GM12878 (cell line): Measurements from ENCODE around the gene SLC28A1. TPM values are rescaled to one million over a fixed set of nuclear protein-coding genes. Genes with fewer than 3 reads are reported as not detected.

Experiments
- ATAC-seq: fragments of 200-7000 bp; cut with Tn5 transposase; 3 replicates; pipeline ENCODE4 v1.9.1; 2020; ENCODE audit warnings: mild to moderate bottlenecking, moderate library complexity
- BruUV-seq: library from RNA; stranded (reverse); fragments of 400-500 nt; replicated peaks from 2 replicates; lab custom pipeline; 2021; lab: Mats Ljungman, UMichigan
- CTCF ChIA-PET: fragments of 300-600 bp; sonication (Branson Sonifier 250); formaldehyde crosslinking; extraction: SDS; loops from one replicate; lab custom pipeline; 2021; ENCODE audit warnings: inconsistent platforms; lab: Yijun Ruan, JAX
- POLR2A ChIA-PET: fragments of 350-600 bp; formaldehyde crosslinking; extraction: SDS; loops from one replicate; lab custom pipeline; 2021; ENCODE audit warnings: inconsistent platforms; lab: Charles Lee
- RAD21 ChIA-PET: fragments of 300-600 bp; sonication (Branson Sonifier 250); formaldehyde crosslinking; loops from one replicate; lab custom pipeline; 2023; ENCODE audit warnings: antibody characterized with exemption; ENCODE audit not compliant: unreplicated experiment; lab: Charles Lee
- SMC1A ChIA-PET: fragments of 300-600 bp; sonication (Branson Sonifier 250); formaldehyde crosslinking; loops from one replicate; lab custom pipeline; 2023; ENCODE audit not compliant: unreplicated experiment, uncharacterized antibody; lab: Charles Lee
- DNase-seq: peaks from one replicate; pipeline ENCODE4 v3.0.0-alpha.2; 2011; ENCODE audit warnings: low read depth, low spot score
- FAIRE-seq: peaks from 3 replicates; lab custom pipeline; 2011; peaks lifted over from hg19 to GRCh38; lab: Jason Lieb, UNC
- H2AFZ ChIP-seq: 2 replicates; pipeline ENCODE4 v1.6.0; 2011; ENCODE audit warnings: low read depth, low read length, control low read depth; ENCODE audit not compliant: control insufficient read depth
- H3K27ac ChIP-seq: 2 replicates; pipeline ENCODE4 v1.5.1; 2011; ENCODE audit warnings: control low read depth; ENCODE audit not compliant: control insufficient read depth, insufficient read depth
- H3K27me3 ChIP-seq, 2 experiments: replicated peaks in 1 of 2; 2 replicates each; pipeline versions ENCODE4 v1.6.0 to v1.6.1; 2011; ENCODE audit warnings: low read length in 1 of 2; ENCODE audit not compliant: control insufficient read depth in 2 of 2, insufficient read depth in 2 of 2
- H3K36me3 ChIP-seq, 2 experiments: 2 replicates each; pipeline ENCODE4 v1.5.1; 2011; ENCODE audit warnings: low read length in 1 of 2; ENCODE audit not compliant: control insufficient read depth in 2 of 2, insufficient read depth in 2 of 2
- H3K4me1 ChIP-seq: 2 replicates; pipeline ENCODE4 v1.6.1; 2011; ENCODE audit warnings: mild to moderate bottlenecking, low read length, moderate library complexity, mixed read lengths; ENCODE audit not compliant: control insufficient read depth, insufficient read depth
- H3K4me2 ChIP-seq: 2 replicates; pipeline ENCODE4 v1.6.0; 2011; ENCODE audit warnings: control low read depth; ENCODE audit not compliant: control insufficient read depth, insufficient read depth
- H3K4me3 ChIP-seq: fragments of 200-600 bp; sonication (generic); 2 replicates; pipeline ENCODE4 v1.5.1; 2016
- H3K79me2 ChIP-seq: 2 replicates; pipeline ENCODE4 v1.6.0; 2011; ENCODE audit warnings: low read length; ENCODE audit not compliant: control insufficient read depth, insufficient read depth
- H3K9ac ChIP-seq: 2 replicates; pipeline ENCODE4 v1.8.0; 2011; ENCODE audit warnings: low read length, control low read depth, mixed read lengths; ENCODE audit not compliant: control insufficient read depth, insufficient read depth
- H3K9me3 ChIP-seq: replicated peaks from 3 replicates; pipeline ENCODE4 v1.5.1; 2011; ENCODE audit warnings: mild to moderate bottlenecking, low read length; ENCODE audit not compliant: control insufficient read depth, insufficient read depth
- H4K20me1 ChIP-seq: 2 replicates; pipeline ENCODE4 v1.6.0; 2011; ENCODE audit not compliant: control insufficient read depth, insufficient read depth
- CBFB ChIP-seq: IDR thresholded peaks from 2 replicates; pipeline ENCODE4 v1.6.1; 2016; ENCODE audit warnings: antibody characterized with exemption, low read depth
- CREM ChIP-seq: IDR thresholded peaks from 2 replicates; pipeline ENCODE4 v1.6.1; 2014; ENCODE audit warnings: antibody characterized with exemption, low read depth
- JUNB ChIP-seq: IDR thresholded peaks from 2 replicates; pipeline ENCODE4 v1.6.1; 2016; ENCODE audit warnings: antibody characterized with exemption, mild to moderate bottlenecking
- LARP7 ChIP-seq: fragments of 450-650 bp; IDR thresholded peaks from 2 replicates; pipeline ENCODE4 v1.6.1; 2017; ENCODE audit warnings: mild to moderate bottlenecking
- PAX5 ChIP-seq: IDR thresholded peaks from 2 replicates; pipeline ENCODE4 v1.6.1; 2011; ENCODE audit warnings: low read depth, low read length, borderline replicate concordance
- YBX1 ChIP-seq: fragments of 450-650 bp; IDR thresholded peaks from 2 replicates; pipeline ENCODE4 v1.6.1; 2016; ENCODE audit warnings: antibody characterized with exemption
- WGBS: methylation state at CpG from one replicate; pipeline ENCODE4 v1.1.6; 2016; ENCODE audit warnings: low lambda C conversion rate; ENCODE audit not compliant: insufficient replicate concordance, insufficient coverage; ENCODE audit errors: missing lambda C conversion rate; 5-methylcytosine and 5-hydroxymethylcytosine counted together
- in situ Hi-C: fragments of 300-500 bp; cut with MboI; formaldehyde crosslinking; loops from 9 replicates; pipeline ENCODE4 v1.14.3; 2018; ENCODE audit warnings: mixed read lengths
- intact Hi-C: fragments of 100-400 bp; cut with micrococcal nuclease; formaldehyde crosslinking; loops from one replicate; pipeline ENCODE4 v1.14.2; 2022; ENCODE audit not compliant: unreplicated experiment
- polyA plus RNA-seq, 11 experiments: library from polyadenylated mRNA; depleted of rRNA in 4 of 11; unstranded in 6 of 11; stranded (reverse) in 5 of 11; fragments of >200 nt; fragmentation: Nextera tagmentation in 4 of 11; fragmentation: Illumina TruSeq in 1 of 11; extraction: Ambion mirVana in 4 of 11; extraction: Trizol in 1 of 11; gene quantifications; 1 replicate in 1 of 11; 2 replicates in 10 of 11; pipeline versions ENCODE4 v1.2.1 to v1.2.3, GENCODE V29; 2011 to 2016; ENCODE audit warnings: inconsistent platforms in 2 of 11, missing spikeins in 2 of 11, low read depth in 1 of 11
- total RNA-seq, 4 experiments: library from RNA; depleted of rRNA in 3 of 4; stranded (reverse); fragments of >200 nt in 3 of 4; fragmentation: Illumina TruSeq in 1 of 4; extraction: Trizol in 1 of 4; gene quantifications; 2 replicates each; pipeline versions ENCODE4 v1.2.1 to v1.2.3, GENCODE V29; 2013 to 2021
- TF ChIP-seq, protein P1 (sequence below): IDR thresholded peaks from 2 replicates; pipeline ENCODE4 v1.6.1; 2012; ENCODE audit warnings: improper control_type of control experiment, low read depth, low read length; ENCODE audit not compliant: insufficient replicate concordance

SLC28A1 gene
- total and polyA plus RNA-seq, 10 of the 15 experiments (the other 5 are each of a cell fraction or from before 2014, with no cell fraction given) = not detected

DNA sequence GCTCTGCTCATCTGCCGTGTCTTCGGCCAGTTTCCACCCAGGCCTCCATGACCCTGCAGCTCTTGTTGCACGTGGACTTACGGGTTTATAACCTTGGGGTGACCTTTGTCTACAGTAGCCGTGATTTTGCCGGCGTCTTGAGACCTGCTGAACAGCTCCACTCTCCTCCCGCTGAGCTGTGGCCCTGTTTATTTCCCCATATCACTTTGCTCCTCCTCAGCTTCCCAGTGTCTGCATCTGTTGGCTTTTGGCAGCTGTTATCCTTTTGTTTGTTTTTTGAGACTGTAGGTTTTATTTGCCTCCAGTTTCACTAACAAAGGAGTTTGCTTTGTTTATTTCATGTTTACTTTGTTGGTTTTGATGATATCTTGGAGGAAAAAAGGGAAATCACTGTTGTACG, 29.3 kb upstream of the SLC28A1 start:
- Histone ChIP-seq H3K27me3 (no peaks in the 10 kb centered on the region), H3K79me2 (no peaks in the 10 kb centered on the region), H2AFZ (no peak overlapping the region), H4K20me1 (no peaks in the 10 kb centered on the region), H3K36me3 (no peaks in the 10 kb centered on the region), H3K27ac (no peak overlapping the region), H3K9me3 (no peaks in the 10 kb centered on the region), H3K9ac (no peak overlapping the region), H3K4me2 (no peak overlapping the region), H3K4me3 (no peak overlapping the region), H3K4me1 (no peaks in the 10 kb centered on the region)
- ChIA-PET POLR2A (no interaction called here), CTCF (interaction anchor here (1.7 to 1.8 kb wide), 2 partner anchors 73 to 250 kb away, joined by 5 to 8 read pairs; no protein-coding TSS in a partner anchor), SMC1A (interaction anchor here (1.0 kb wide), 1 partner anchor 15 kb away, joined by 3 read pairs; no protein-coding TSS in a partner anchor), RAD21 (no interaction called here)
- ATAC-seq (no peak), DNase-seq (no peak), FAIRE-seq (no peak)
- intact Hi-C loops = no loop called here
- 67% methylated on average over 9 of the region's 9 CpGs for WGBS
- in situ Hi-C loops = no loop called here
- BruUV-seq = no TSS peak
- TF ChIP-seq CREM (no peak), LARP7 (no peak), YBX1 (no peak), CBFB (no peak), JUNB (no peak), PAX5 (no peak)
- TF ChIP-seq, protein P1, sequence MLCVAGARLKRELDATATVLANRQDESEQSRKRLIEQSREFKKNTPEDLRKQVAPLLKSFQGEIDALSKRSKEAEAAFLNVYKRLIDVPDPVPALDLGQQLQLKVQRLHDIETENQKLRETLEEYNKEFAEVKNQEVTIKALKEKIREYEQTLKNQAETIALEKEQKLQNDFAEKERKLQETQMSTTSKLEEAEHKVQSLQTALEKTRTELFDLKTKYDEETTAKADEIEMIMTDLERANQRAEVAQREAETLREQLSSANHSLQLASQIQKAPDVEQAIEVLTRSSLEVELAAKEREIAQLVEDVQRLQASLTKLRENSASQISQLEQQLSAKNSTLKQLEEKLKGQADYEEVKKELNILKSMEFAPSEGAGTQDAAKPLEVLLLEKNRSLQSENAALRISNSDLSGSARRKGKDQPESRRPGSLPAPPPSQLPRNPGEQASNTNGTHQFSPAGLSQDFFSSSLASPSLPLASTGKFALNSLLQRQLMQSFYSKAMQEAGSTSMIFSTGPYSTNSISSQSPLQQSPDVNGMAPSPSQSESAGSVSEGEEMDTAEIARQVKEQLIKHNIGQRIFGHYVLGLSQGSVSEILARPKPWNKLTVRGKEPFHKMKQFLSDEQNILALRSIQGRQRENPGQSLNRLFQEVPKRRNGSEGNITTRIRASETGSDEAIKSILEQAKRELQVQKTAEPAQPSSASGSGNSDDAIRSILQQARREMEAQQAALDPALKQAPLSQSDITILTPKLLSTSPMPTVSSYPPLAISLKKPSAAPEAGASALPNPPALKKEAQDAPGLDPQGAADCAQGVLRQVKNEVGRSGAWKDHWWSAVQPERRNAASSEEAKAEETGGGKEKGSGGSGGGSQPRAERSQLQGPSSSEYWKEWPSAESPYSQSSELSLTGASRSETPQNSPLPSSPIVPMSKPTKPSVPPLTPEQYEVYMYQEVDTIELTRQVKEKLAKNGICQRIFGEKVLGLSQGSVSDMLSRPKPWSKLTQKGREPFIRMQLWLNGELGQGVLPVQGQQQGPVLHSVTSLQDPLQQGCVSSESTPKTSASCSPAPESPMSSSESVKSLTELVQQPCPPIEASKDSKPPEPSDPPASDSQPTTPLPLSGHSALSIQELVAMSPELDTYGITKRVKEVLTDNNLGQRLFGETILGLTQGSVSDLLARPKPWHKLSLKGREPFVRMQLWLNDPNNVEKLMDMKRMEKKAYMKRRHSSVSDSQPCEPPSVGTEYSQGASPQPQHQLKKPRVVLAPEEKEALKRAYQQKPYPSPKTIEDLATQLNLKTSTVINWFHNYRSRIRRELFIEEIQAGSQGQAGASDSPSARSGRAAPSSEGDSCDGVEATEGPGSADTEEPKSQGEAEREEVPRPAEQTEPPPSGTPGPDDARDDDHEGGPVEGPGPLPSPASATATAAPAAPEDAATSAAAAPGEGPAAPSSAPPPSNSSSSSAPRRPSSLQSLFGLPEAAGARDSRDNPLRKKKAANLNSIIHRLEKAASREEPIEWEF = no peak
